Measurements from ENCODE around the gene TCF12. TPM values are rescaled to one million over a fixed set of nuclear protein-coding genes. Genes with fewer than 3 reads are reported as not detected.
"Not testable (repeated sequence)": the region's sequence is repeated elsewhere in the genome, so short reads cannot be mapped to it uniquely, and the experiment has no call there.

Gene TCF12
- total RNA-seq, 1 donor from 2014 or later = 33.2 TPM

- DNase-seq (ENCODE audit: low read depth) (peak; percentile 73), FAIRE-seq (no peak)
- H3K4me3 ChIP-seq (ENCODE audit: low read depth, low read length) = no peak overlapping the region
- H3K27me3 ChIP-seq (ENCODE audit: control insufficient read depth, insufficient read depth, low read length) = no peaks in the 10 kb centered on the region
- H3K36me3 ChIP-seq (ENCODE audit: control insufficient read depth, insufficient read depth, low read length) = no peaks in the 10 kb centered on the region
- TF ChIP-seq CTCF (IDR thresholded peaks at IDR 0.05; ENCODE audit: insufficient read depth, low read length, severe bottlenecking) = no peak
Measured at GRCh38 chr15:57158589-57158988, 240.1 kb downstream of the TCF12 start.

- TF ChIP-seq CTCF (IDR thresholded peaks at IDR 0.05; ENCODE audit: insufficient read depth, low read length, severe bottlenecking) = no peak
- FAIRE-seq (no peak), DNase-seq (ENCODE audit: low read depth) (no peak)
- no peak overlapping the region for H3K4me3 ChIP-seq (ENCODE audit: low read depth, low read length)
- H3K36me3 ChIP-seq (ENCODE audit: control insufficient read depth, insufficient read depth, low read length) = no peaks in the 10 kb centered on the region
- no peaks in the 10 kb centered on the region for H3K27me3 ChIP-seq (ENCODE audit: control insufficient read depth, insufficient read depth, low read length)
Measured at GRCh38 chr15:57158997-57159668, 240.7 kb downstream of the TCF12 start.

- TF ChIP-seq CTCF (IDR thresholded peaks at IDR 0.05; ENCODE audit: insufficient read depth, low read length, severe bottlenecking) = no peak
- no peak for FAIRE-seq
- DNase-seq (ENCODE audit: low read depth) = no peak
Measured at GRCh38 chr15:57159767-57160166, 241.3 kb downstream of the TCF12 start.

GRCh38 chr15:57160823-57161560 is 242.5 kb downstream of the TCF12 start:
- no peaks in the 10 kb centered on the region for H3K27me3 ChIP-seq (ENCODE audit: control insufficient read depth, insufficient read depth, low read length)
- H3K36me3 ChIP-seq (ENCODE audit: control insufficient read depth, insufficient read depth, low read length) = no peaks in the 10 kb centered on the region
- DNase-seq (ENCODE audit: low read depth) = no peak
- H3K4me3 ChIP-seq (ENCODE audit: low read depth, low read length) = no peak overlapping the region
- no peak for FAIRE-seq
- no peak for TF ChIP-seq CTCF (IDR thresholded peaks at IDR 0.05; ENCODE audit: insufficient read depth, low read length, severe bottlenecking)

More at GRCh38 chr15:57159767-57160166, 241.3 kb downstream of the TCF12 start:
- Histone ChIP-seq H3K4me3 (ENCODE audit: low read depth, low read length) (no peak overlapping the region), H3K36me3 (ENCODE audit: control insufficient read depth, insufficient read depth, low read length) (no peaks in the 10 kb centered on the region), H3K27me3 (ENCODE audit: control insufficient read depth, insufficient read depth, low read length) (no peaks in the 10 kb centered on the region)

- H3K36me3 ChIP-seq (ENCODE audit: control insufficient read depth, insufficient read depth, low read length); DNase-seq (ENCODE audit: low read depth); H3K27me3 ChIP-seq (ENCODE audit: control insufficient read depth, insufficient read depth, low read length); H3K4me3 ChIP-seq (ENCODE audit: low read depth, low read length); FAIRE-seq: not testable (repeated sequence)
Measured at GRCh38 chr15:57164251-57164650, 245.8 kb downstream of the TCF12 start.

GRCh38 chr15:57165992-57166391 is 247.5 kb downstream of the TCF12 start:
- FAIRE-seq (no peak), DNase-seq (ENCODE audit: low read depth) (peak; percentile 51)
- Histone ChIP-seq H3K36me3 (ENCODE audit: control insufficient read depth, insufficient read depth, low read length) (no peaks in the 10 kb centered on the region), H3K4me3 (ENCODE audit: low read depth, low read length) (no peak overlapping the region), H3K27me3 (ENCODE audit: control insufficient read depth, insufficient read depth, low read length) (no peaks in the 10 kb centered on the region)
- TF ChIP-seq CTCF (IDR thresholded peaks at IDR 0.05; ENCODE audit: insufficient read depth, low read length, severe bottlenecking) = no peak

Data from bronchial epithelial cell (primary cell).